22Rv1 (cell line): Measurements from ENCODE around the gene ARRDC5.

Experiments used
- CTCF ChIP-seq: fragments of 450-650 bp; IDR thresholded peaks from 2 replicates; pipeline ENCODE4 v1.5.1; 2017; ENCODE audit warnings: mild to moderate bottlenecking
- ZFX ChIP-seq: fragments of 450-650 bp; IDR thresholded peaks from 2 replicates; pipeline ENCODE4 v1.6.1; 2017; ENCODE audit warnings: antibody characterized with exemption, borderline replicate concordance

- TF ChIP-seq CTCF (no peak), ZFX (no peak)
Observed at GRCh38 chr19:4911314-4911713, 8.6 kb upstream of the ARRDC5 start.
